Body of pancreas (tissue), 4 donors: ENCODE data around the gene KANK2. TPM values are rescaled to one million over a fixed set of nuclear protein-coding genes. Genes with fewer than 3 reads are reported as not detected.
A peak's percentile ranks its signal among the peaks of the same experiment; 100 is the strongest.

ENCODE experiments used
- ATAC-seq: fragments of 150-250 bp; one replicate; pipeline ENCODE4 v1.9.1; 2016
- DNase-seq, 4 donors: peaks; one replicate each; pipeline ENCODE4 v3.0.0-alpha.2; 2019
- H3K27ac ChIP-seq, 4 donors: fragments of 200-600 bp; sonication (generic); 1 replicate in 3 of 4; 2 replicates in 1 of 4; pipeline versions ENCODE4 v1.5.1 to v1.6.1; 2016 to 2019; ENCODE audit warnings: mild to moderate bottlenecking in 1 of 4, mixed read lengths in 1 of 4, moderate library complexity in 1 of 4
- H3K27me3 ChIP-seq, 2 donors: fragments of 200-600 bp; sonication (generic); one replicate each; pipeline ENCODE4 v1.6.0; 2016; ENCODE audit warnings: mild to moderate bottlenecking in 1 of 2
- H3K36me3 ChIP-seq, 2 donors: fragments of 200-600 bp; sonication (generic); replicated peaks in 1 of 2; 2 replicates each; pipeline ENCODE4 v1.5.1; 2016; ENCODE audit warnings: low read depth in 2 of 2; ENCODE audit not compliant: insufficient read depth in 1 of 2
- H3K4me1 ChIP-seq: fragments of 200-600 bp; sonication (generic); one replicate; pipeline ENCODE4 v1.6.0; 2016
- H3K4me3 ChIP-seq, 2 donors: fragments of 200-600 bp; sonication (generic); 1 replicate in 1 of 2; 2 replicates in 1 of 2; pipeline ENCODE4 v1.5.1; 2016 to 2019
- H3K9me3 ChIP-seq, 3 donors: fragments of 200-600 bp; sonication (generic); 1 replicate in 2 of 3; 2 replicates in 1 of 3; pipeline ENCODE4 v1.5.1; 2016
- CTCF ChIP-seq, 7 experiments: fragments of 450-650 bp in 4 of 7; fragments of 200-600 bp in 3 of 7; sonication (generic) in 3 of 7; IDR thresholded peaks; one replicate each; pipeline ENCODE4 v1.5.1; 2016 to 2019; ENCODE audit warnings: antibody characterized with exemption in 7 of 7
- POLR2A ChIP-seq, 3 donors: fragments of 450-650 bp; IDR thresholded peaks; one replicate each; pipeline ENCODE4 v1.6.1; 2016; ENCODE audit warnings: antibody characterized with exemption in 3 of 3, mild to moderate bottlenecking in 2 of 3
- WGBS, 2 donors: methylation state at CpG; one replicate each; pipeline ENCODE4 v1.1.5; 2017; 5-methylcytosine and 5-hydroxymethylcytosine counted together
- intact Hi-C: fragments of 100-400 bp; cut with DNase I; formaldehyde crosslinking; loops from one replicate; pipeline ENCODE4 v1.15.1; 2023
- total RNA-seq, 2 donors: library from RNA; depleted of rRNA; stranded (reverse); fragments of >200 nt; gene quantifications; one replicate each; pipeline ENCODE4 v1.1.0, GENCODE V29; 2016

The KANK2 gene
- total RNA-seq, 2 donors from 2014 or later: 133 to 165 TPM

- DNase-seq: peak; percentile 28 to 54 (median 48)
- Histone ChIP-seq H3K36me3 (peaks cover 0 to 13% of the 10 kb centered on the region in 2 donors), H3K4me1 (peaks cover 45% of the 10 kb centered on the region), H3K27ac (peak overlapping the region; percentile 86 to 91 (median 87)), H3K9me3 (no peaks in the 10 kb centered on the region), H3K27me3 (no peaks in the 10 kb centered on the region), H3K4me3 (peak overlapping the region; percentile 34 to 68)
- peak; percentile 20 for ATAC-seq
- 15 to 23% methylated on average over 29 to 47 of the region's 47 CpGs for WGBS, 2 donors
- intact Hi-C loops: no loop called here
- no peak for TF ChIP-seq POLR2A (IDR thresholded peaks at IDR 0.05)
- TF ChIP-seq CTCF (IDR thresholded peaks at IDR 0.05): no peak
Measured at GRCh38 chr19:11196406-11197287, 698 bp downstream of the KANK2 start.

DNA sequence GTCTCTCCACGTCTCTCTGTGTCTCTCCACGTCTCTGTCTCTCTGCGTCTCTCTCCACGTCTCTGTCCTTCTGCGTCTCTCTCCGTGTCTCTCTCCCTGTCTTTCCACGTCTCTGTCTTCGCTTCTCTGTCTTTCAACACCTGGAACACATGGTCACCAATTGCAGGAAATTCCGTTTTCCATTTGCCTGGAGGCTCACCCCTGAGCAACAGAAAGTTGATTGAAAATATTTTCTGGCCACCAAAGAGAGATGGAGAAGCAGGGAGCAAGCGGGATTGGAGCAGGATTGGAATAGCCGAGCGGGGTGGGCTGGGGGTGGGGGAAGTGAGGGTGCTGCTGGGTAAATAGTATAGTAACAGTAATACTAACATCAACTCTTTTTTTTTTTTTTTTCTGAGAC, 1.7 kb downstream of the KANK2 start:
- ATAC-seq (no peak), DNase-seq (no peak)
- Histone ChIP-seq H3K36me3 (peaks cover 0 to 13% of the 10 kb centered on the region in 2 donors), H3K27me3 (no peaks in the 10 kb centered on the region), H3K9me3 (no peaks in the 10 kb centered on the region), H3K4me3 (no peak overlapping the region), H3K27ac (peak overlapping the region in 1 of 4 donors; percentile 17), H3K4me1 (peaks cover 55% of the 10 kb centered on the region)
- no peak for TF ChIP-seq POLR2A (IDR thresholded peaks at IDR 0.05)
- no peak for TF ChIP-seq CTCF (IDR thresholded peaks at IDR 0.05)
- intact Hi-C loops: no loop called here
- WGBS, 2 donors: 82 to 84% methylated on average over 12 of the region's 12 CpGs

- Histone ChIP-seq H3K4me1 (peaks cover 63% of the 10 kb centered on the region), H3K4me3 (no peak overlapping the region), H3K9me3 (no peaks in the 10 kb centered on the region), H3K27me3 (no peaks in the 10 kb centered on the region), H3K27ac (peak overlapping the region in 3 of 4 donors; percentile 13 to 24 (median 17)), H3K36me3 (peaks cover 0 to 13% of the 10 kb centered on the region in 2 donors)
- intact Hi-C loops: no loop called here
- 45 to 64% methylated on average over 17 to 19 of the region's 20 CpGs for WGBS, 2 donors
- no peak for ATAC-seq
- TF ChIP-seq POLR2A (IDR thresholded peaks at IDR 0.05): no peak
- no peak for TF ChIP-seq CTCF (IDR thresholded peaks at IDR 0.05)
- DNase-seq: no peak
Measured at GRCh38 chr19:11194656-11195558, 2.4 kb downstream of the KANK2 start.

DNA sequence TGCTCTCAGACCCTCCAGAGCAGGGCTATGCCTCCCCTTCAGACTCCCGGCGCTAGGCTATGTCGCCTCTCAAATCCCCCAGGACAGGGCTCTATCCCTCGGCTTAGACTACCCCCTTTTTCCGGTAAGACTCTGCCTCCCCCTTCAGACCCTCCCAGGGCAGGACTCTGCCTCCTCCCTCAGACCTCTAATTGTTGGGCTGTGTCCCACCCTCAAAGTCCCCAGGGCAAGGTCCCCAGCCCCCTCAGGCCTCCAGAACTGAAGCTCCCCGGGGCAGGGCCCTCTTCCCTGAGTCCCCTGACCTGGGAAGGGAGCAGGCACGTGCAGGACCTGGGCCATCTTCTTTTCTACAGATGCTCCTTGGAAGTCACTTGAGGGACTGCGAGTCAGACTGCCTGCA, 3.2 kb downstream of the KANK2 start:
- ATAC-seq (no peak), DNase-seq (no peak)
- Histone ChIP-seq H3K9me3 (no peaks in the 10 kb centered on the region), H3K27ac (peak overlapping the region in 2 of 4 donors; percentile 13 to 24), H3K4me1 (peaks cover 63% of the 10 kb centered on the region), H3K4me3 (no peak overlapping the region), H3K27me3 (no peaks in the 10 kb centered on the region), H3K36me3 (peaks cover 0 to 13% of the 10 kb centered on the region in 2 donors)
- 85% methylated on average over 5 to 8 of the region's 8 CpGs for WGBS, 2 donors
- intact Hi-C loops: no loop called here
- no peak for TF ChIP-seq POLR2A (IDR thresholded peaks at IDR 0.05)
- no peak for TF ChIP-seq CTCF (IDR thresholded peaks at IDR 0.05)
